ENCODE data around the gene PER1.

PER1 gene

DNA sequence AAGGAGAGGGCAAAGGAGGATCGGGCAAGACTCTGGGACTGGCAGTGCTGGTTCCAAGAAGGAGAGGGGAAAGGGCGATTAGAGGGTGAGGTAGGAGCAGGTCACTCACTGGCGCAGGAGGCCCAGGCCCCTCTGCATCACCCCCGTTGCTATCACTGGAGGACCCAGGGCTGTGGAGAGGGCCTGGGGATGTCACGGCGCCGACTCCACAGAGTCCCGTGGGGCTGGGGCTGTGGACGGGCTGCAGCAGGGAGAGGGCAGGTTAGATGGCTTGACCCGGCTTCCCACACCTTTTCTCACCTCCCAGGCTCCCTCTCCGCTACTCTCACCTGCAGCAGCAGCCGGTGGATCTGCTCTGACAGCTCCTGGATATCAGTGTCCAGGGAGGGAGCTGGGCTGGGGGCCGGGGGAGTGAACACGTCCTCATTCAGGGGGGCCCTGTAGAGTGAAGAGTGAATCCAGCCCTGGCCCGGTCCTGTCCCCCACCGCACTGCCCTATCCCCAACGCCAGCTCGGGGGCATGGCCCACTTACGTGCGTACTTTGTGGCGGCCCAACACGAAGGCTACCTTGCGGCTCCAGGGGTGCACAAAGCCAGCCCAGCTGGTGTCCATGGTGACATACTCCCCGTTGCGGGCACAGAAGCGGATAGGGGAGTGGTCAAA, 4.9 kb downstream of the PER1 start:
- Histone ChIP-seq H3K4me1 (no peaks in the 10 kb centered on the region), H3K9me3 (no peaks in the 10 kb centered on the region), H3K36me3 (peaks cover 24% of the 10 kb centered on the region), H3K4me3 (ENCODE audit: low read depth, low read length) (no peak overlapping the region), H3K27me3 (no peaks in the 10 kb centered on the region)
- TF ChIP-seq, protein P1, sequence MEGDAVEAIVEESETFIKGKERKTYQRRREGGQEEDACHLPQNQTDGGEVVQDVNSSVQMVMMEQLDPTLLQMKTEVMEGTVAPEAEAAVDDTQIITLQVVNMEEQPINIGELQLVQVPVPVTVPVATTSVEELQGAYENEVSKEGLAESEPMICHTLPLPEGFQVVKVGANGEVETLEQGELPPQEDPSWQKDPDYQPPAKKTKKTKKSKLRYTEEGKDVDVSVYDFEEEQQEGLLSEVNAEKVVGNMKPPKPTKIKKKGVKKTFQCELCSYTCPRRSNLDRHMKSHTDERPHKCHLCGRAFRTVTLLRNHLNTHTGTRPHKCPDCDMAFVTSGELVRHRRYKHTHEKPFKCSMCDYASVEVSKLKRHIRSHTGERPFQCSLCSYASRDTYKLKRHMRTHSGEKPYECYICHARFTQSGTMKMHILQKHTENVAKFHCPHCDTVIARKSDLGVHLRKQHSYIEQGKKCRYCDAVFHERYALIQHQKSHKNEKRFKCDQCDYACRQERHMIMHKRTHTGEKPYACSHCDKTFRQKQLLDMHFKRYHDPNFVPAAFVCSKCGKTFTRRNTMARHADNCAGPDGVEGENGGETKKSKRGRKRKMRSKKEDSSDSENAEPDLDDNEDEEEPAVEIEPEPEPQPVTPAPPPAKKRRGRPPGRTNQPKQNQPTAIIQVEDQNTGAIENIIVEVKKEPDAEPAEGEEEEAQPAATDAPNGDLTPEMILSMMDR (IDR thresholded peaks at IDR 0.05; ENCODE audit: low read depth, low read length): no peak
- DNase-seq: no peak

DNA sequence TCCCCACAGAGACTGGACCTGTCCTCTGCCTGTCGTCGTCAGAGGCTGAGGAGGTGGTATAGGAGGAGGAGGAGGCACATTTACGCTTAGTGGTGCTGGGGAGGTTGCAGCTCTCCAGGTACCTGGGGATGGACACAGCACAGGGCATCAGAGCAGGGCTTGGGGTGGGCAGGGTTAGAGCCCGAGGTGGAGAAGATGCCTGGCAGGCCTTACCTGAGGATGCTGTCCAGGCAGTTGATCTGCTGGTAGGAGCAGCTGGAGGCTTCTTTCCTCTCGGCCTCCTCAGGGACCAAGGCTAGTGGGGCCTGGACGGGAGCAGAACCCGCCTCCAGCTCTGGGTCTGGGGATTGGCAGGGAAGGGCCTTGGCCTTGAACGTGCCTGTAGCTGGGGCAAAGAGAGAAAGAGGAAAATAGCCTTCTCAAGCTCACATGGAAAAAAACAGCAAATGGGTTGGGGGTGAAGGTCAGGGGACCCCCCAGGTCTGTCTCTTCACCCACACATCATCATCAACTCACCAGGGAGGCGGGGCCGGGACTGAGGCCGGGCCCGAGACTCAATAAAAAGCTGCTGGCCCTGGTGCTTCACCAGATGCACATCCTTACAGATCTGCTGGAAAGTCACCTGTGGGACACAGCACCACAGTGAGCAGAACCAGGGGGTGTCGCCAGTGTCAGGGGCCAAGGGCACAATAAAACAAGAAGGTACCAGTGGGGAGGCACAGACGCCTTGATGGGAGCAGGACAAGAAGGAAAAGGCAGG, 5.6 kb downstream of the PER1 start:
- TF ChIP-seq, protein P1 (IDR thresholded peaks at IDR 0.05; ENCODE audit: low read depth, low read length): no peak
- H3K36me3 ChIP-seq: peaks cover 24% of the 10 kb centered on the region
- H3K4me1 ChIP-seq: no peaks in the 10 kb centered on the region
- no peaks in the 10 kb centered on the region for H3K27me3 ChIP-seq
- no peaks in the 10 kb centered on the region for H3K9me3 ChIP-seq
- H3K4me3 ChIP-seq (ENCODE audit: low read depth, low read length): no peak overlapping the region
- DNase-seq: no peak

DNA sequence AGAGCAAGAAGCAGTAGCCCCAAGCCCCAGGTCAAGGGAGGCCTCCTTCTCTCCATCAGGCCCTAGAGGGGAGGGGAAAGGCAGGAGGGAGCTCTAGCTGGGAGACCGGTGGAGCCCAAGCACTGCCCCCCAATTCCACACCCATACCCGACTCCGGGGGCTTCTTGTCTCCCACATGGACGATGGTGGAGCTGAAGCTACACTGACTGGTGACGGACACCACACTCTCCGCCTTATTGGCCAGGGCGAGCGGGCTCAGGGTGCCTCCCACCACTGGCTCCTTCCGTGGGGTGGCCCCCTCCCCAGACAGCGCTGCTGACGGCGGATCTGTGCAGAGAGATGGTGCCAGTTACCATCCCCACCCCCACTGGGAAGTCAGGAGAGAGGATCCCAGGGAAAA, 6.4 kb downstream of the PER1 start:
- no peaks in the 10 kb centered on the region for H3K4me1 ChIP-seq
- H3K9me3 ChIP-seq: no peaks in the 10 kb centered on the region
- TF ChIP-seq, protein P1 (IDR thresholded peaks at IDR 0.05; ENCODE audit: low read depth, low read length): no peak
- no peaks in the 10 kb centered on the region for H3K27me3 ChIP-seq
- peaks cover 24% of the 10 kb centered on the region for H3K36me3 ChIP-seq
- H3K4me3 ChIP-seq (ENCODE audit: low read depth, low read length): no peak overlapping the region
- DNase-seq: no peak

DNA sequence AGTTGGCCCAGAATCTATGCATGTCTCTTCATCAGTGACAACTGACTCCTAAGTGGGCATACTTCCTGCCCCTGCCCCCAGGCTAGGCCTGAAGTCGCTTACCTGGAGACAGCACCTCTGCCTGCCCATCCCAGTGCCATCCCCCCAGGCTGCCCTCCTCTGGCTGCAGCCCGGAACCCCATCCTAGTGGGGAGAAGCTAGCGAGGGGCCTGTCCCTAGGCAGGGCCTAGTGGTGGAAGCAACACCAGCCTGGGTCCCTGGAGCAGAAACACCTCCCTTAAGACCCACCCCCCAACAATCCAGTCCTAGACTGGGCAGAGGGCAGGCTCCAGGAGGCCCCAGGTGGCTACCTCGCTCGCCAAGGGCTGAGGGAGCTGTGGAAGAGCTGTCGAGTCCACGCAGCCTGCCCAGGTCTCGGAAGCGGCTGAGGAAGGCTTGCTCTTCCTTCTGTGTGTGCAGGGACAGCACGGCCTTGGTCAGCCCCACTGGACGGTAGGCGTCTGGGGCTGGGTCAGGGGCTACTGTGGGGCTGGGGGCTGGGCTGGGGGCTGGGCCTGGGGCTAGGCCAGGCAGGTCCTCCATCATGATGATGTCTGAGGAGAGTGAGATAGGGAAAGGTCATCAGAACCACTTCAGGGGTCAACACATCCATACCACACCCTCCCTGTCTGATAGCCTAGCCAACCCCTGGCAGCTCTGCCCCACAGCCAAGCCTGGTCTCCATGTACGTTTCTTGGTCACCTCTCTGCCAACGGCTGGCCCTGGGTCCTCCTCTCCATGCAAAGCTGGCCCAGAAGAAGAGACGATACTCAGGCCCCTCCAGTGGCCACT, 7.6 kb downstream of the PER1 start:
- TF ChIP-seq, protein P1 (IDR thresholded peaks at IDR 0.05; ENCODE audit: low read depth, low read length): no peak
- H3K4me3 ChIP-seq (ENCODE audit: low read depth, low read length): no peak overlapping the region
- peaks cover 19% of the 10 kb centered on the region for H3K36me3 ChIP-seq
- H3K27me3 ChIP-seq: no peaks in the 10 kb centered on the region
- no peaks in the 10 kb centered on the region for H3K9me3 ChIP-seq
- no peak for DNase-seq
- no peaks in the 10 kb centered on the region for H3K4me1 ChIP-seq

DNA sequence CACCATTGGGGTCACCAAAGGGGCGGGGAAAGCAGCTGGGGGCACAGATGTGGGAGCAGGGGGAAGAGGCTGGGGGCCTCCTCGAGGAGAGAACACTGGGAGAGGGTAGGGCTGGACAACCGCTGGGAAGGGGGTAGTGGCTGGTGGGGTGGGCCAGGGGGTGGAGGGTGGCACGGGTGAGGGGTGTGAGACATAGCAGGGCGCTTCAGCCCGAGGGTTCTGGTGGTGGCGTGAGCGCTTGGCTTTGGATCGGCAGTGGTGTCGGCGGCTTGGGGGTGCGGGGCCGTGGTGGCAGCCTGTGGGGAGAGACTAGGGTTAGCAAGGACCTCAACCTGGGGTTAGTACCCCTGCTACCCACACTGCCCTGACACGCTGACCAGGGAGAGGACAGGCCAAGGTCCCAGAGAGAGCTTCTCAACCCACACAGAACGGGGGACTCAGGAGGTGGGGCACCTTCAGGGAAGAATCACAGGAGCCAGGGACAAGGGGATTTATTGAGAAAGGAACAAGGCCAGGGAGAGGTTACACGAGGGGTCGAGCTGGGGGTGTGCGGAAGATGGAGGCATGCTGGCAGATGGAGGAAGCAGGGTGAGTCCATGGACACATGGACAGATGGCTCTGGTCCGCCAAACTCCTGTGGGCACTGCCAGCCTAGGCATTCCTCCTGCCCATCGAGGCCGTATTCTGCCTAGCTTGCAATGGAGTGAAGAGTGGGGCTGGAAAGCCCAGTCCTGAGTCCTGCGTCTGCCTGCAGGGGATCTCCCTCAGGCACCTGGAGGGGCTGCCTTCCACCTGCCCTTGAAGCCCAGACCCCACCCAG, 8.4 kb downstream of the PER1 start:
- no peaks in the 10 kb centered on the region for H3K4me1 ChIP-seq
- H3K9me3 ChIP-seq: no peaks in the 10 kb centered on the region
- H3K36me3 ChIP-seq: peaks cover 15% of the 10 kb centered on the region
- TF ChIP-seq, protein P1 (IDR thresholded peaks at IDR 0.05; ENCODE audit: low read depth, low read length): no peak
- no peaks in the 10 kb centered on the region for H3K27me3 ChIP-seq
- H3K4me3 ChIP-seq (ENCODE audit: low read depth, low read length): no peak overlapping the region
- DNase-seq: no peak

All from BE2C (cell line).